NCI-H2107 (cell line): ENCODE measurements around the gene CEMP1.

Experiments
- DNase-seq: peaks from one replicate; lab custom pipeline; 2025; lab: John Stamatoyannopoulos, UW

CEMP1 gene

DNA sequence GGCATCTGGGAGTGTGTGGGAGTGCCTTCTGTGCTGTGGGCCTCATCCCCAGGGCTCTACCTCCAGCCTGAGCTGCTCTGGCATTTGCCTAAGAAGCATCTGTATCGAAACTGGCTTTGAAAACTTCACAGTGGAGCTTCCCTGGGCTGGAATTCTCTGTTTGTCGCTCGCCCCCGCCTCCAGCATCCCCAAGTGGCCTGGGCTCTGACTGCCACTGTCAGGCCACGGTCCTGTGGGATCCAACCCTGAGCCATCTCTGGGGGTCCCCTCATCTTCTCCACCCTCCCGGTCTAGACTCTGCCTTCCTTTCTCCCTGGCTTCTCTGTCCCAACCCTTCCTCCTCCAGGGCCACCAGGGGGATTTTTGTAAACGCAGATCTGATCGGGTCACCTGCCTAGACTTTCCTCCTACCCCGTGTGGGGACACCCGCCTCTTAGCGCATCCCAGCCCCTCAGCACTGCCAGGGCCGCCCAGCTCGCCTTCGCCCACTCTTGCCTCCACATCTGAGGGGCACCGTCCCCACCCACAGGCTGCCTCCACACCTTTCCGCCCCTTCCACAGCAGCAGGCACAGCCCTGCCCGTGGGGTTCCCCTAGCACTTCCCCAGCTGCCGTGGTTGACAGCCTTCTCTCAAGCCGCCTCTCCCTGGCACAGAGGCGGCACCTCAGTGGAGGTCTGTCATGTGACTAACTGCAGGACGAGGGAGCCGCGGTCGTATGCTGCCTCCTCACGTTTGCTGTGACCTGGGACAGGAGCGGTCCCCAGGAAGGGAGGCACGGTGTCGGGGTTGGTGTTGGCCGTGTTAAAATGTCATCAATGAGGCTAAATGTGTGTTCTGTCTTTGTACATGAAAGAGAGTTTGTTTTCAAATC is 44.3 kb downstream of the CEMP1 start:
- no peak for DNase-seq

DNA sequence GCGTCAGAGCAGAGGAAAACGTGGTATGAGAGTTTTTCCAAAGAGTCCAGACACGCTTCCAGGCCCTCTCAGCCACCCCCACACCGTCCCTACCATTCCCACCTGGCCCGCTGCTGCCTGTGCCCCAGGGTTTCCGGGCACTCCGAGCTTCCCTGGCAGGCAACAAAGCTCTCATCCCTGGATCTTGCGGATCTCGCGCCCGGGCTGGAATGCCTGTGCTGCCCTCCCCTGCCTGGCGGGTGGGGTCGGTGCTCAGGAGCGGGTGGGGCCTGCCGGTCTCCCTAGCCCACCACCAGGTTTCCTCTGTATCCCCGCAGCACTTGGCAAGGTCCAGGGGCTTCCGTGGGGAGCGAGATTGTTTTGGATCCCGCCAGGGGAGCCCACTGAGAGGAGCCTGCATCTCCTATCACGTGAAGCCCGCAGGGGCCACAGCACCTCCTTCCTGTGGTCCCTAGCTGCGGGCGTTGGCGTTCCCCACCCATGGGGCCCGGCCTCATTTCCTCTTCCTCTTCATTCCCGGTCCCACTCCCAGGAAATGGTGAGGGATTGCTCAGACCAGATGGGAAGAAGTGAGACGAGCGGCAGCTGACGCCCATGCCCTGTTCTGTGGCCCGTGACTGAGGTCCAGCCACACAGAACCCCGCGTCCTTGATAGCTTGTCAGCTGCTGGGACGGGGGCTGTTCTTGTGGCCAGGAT is 45.2 kb downstream of the CEMP1 start:
- DNase-seq, result no peak

DNA sequence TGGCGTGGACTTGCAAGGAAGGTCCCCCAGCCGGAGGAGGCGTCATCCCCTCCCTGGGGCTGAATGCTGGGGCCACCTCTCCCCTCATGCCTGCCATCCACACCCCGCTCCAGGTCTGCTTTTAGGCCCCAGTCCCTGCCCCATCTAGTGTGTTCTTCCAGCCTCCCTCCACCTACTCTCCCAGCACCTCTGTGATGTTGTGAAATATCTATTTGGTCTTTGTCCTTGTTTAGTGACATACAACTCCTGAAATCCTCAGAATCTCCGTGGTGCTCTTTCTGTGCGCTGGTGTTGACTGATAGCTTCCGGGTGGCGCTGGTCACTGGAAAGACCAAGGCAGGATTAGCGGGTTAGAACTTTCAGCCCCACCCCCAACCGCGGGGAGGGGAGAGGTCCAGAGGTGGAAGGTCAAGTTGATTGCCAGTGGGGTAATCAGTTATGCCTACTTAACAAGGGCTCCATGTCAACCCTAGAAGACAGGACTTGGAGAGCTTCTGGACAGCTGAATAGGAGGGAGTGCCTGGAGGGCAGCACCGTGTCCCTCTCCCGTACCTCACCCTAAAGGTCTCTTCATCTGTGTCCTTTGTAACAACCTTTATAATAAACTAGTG is 46.2 kb downstream of the CEMP1 start:
- no peak for DNase-seq

DNA sequence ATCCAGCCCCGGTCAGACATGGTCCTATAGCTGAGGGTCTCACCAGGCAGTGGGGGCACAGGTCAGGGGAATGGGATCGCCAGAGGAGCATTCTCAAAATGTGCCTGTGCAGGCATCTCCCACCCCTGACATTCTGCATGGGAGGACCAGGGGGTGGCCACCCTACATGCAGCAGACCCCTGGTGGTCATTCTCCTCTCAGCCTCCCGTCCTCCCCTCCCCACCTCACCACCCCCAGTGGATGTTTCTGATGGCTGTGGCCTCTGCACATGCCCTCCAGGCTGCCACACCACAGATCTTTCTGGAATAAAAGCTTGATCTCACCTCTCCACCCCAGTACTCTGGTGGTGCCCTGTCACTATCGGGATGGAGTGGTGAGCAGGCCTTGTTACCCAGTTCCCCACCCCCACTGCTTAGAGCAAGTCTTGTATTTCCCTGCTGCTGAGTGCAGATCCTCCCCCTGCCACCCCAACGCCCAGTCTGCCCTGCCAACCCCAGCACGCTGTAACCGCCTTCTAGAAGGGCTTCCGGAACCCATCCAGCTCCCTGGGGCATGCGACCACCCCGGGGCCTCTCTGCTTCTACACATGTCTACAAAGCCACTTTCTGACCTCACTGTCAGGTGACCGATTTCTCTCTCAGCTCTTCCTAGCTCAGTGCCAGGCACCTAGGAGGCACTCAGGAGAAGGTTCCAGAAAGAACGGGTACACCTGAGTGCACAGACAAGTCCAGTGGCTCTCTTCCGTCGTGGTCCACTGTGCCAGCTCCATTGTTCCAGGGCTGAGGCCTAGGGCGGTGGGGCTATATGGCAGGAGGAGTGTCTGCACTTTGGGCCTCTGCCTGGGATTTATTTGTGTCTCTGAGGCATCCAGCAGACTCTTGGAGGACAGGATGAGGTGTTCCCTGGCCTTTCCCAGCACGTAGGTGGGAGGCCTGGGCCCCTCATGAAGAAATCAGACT is 47.0 kb downstream of the CEMP1 start:
- no peak for DNase-seq

DNA sequence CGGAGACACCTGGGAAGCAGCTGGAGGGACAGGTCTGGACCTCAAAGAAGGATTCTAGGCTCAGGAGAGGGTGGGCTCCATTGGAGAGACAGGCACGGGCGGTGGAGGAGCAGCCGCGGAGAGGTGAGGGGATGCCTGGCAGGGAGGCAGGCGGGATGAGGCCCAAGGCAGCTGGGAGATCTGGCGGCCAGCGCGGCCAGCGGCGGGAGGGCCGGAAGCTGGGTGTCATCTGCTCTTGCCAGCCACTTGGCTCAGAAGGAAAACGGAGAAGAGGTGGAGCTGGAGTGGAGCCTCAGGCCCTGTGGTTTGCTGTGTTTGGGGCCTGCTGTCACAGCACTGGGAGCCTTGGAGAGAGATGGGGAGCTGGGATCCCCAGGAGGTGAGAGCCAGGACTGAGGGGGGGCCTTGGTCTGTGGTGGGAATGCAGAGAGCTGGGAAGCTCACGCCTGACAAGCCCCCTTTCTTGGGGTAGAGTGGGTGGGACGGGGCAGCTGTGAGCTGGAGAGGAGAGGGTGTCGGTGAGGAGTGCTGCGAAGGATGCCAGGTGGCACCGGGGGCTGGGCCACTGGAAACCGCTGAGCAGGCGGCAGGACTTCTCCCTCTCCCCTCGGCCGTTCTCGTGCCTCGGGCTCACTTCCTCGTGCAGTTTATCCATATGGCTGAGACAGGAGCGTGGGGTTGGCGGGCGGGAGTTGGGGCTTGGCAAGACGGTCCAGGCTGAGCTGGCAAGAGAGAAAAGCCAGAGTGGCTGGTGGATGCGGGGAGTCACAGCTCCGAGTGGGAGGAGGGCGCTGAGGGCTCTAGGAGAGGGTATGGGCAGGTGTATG is 48.3 kb downstream of the CEMP1 start:
- no peak for DNase-seq

DNA sequence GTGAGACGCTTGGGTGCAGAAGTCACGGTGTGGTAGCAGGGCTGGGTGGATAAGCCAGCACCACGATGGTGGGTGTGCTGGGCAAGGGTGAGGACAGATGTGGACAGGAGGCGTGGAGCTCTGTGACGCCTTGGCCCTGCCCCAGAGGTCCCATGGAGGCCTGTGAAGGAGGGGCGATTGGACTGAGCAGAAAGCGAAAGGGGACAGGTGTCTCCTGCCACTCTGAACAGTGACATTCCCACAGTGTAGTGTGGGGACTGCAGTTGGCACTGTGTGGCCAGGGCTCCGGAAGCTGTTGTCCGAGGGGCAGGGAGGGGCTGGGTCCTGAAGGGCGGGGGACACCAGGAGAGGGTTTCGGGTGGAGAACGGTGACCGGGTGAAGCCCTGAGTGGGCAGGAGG is 49.0 kb downstream of the CEMP1 start:
- DNase-seq, result no peak

DNA sequence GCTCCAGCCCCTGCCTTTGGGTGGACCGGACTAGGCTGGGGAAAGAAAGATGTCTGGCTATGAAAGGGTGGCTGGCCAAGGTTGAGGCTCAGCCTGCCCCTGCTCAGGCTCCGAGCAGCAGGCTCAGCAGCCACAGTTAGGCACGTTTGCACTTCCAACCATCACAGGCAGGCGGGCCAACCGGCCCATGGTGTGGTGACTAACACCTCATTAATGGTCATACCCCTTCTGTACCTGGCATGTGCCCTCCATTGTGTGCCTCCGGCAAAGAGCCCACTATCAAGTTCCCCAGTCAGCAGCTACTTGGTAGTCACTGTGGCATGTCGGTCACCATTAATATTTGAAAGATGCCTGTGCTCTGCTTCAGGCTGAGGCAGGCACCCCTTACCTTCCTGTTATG is 49.5 kb downstream of the CEMP1 start:
- DNase-seq, result no peak

DNA sequence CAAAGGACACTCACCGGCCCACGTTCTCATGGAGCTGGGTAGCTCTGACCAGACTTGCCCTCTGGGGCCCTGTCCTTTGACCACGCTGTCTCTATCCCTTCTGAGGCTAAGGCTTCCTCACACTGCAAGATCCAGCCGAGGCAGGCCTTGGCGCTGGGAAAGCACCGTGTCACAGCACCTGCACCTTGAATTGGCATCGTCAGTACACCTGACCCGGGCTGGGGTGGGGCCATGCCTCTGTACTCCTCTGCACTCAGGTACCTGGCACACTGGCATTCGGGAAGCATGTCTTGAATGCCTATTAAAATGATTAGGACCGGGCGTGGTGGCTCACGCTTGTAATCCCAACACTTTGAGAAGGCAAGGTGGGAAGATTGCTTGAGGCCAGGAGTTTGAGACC is 50.3 kb downstream of the CEMP1 start:
- no peak for DNase-seq
